HPDE6-E6E7 (cell line): ENCODE measurements around the gene FXYD3.
"Not testable (repeated sequence)": the region's sequence is repeated elsewhere in the genome, so short reads cannot be mapped to it uniquely, and the experiment has no call there.

Experiments used
- DNase-seq: peaks from one replicate; pipeline ENCODE4 v3.0.0; 2011; ENCODE audit warnings: missing footprints; ENCODE audit errors: extremely low spot score

FXYD3 gene

DNA sequence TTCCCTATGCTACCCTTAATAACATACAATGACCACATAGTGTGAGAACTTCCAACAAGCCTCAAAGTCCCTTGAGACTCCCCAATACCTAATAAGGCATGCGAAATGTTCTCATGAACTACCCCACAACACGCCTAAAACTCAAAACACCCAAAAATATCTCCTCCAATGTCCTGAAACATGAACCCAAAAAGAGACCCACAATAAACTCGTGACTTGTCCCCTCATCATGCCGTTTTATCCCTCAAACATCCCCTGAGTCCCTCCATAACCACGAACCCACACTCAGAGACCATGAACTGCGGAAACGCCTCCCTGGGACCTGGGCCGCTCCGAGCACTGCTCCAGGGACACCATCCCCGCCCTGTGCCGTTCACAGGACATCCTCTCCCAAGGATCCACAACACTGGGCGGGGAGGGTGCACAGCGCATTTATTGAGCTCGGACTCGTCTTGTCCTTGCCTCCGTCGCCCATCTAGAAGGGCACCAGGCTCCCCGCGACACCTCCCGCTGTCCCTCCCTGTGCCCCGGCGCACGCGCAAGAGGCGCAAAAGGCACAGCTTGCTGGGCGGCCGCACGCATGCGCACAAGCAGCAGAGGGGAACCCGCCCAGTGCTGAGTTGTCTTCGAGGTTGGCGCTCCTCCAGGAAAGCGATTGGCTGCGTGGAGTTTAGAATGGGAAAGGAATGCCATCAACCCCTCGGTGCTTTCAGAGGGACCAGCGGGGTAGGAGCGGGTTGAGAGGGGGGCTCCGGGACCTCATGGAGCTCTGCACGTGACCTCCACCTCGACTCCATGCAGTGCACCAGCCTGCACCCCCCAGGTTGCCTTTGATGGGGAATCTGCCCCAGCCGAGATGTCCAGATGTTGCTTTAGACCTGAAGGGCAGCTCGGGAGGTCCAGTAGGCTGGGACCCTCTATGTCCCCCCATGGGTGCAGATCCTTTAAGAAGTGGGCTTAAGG lies 8.8 kb downstream of the FXYD3 start:
- DNase-seq: peak; percentile 90

GRCh38 chr19:35125270-35125717 lies 9.7 kb downstream of the FXYD3 start:
- no peak for DNase-seq

DNA sequence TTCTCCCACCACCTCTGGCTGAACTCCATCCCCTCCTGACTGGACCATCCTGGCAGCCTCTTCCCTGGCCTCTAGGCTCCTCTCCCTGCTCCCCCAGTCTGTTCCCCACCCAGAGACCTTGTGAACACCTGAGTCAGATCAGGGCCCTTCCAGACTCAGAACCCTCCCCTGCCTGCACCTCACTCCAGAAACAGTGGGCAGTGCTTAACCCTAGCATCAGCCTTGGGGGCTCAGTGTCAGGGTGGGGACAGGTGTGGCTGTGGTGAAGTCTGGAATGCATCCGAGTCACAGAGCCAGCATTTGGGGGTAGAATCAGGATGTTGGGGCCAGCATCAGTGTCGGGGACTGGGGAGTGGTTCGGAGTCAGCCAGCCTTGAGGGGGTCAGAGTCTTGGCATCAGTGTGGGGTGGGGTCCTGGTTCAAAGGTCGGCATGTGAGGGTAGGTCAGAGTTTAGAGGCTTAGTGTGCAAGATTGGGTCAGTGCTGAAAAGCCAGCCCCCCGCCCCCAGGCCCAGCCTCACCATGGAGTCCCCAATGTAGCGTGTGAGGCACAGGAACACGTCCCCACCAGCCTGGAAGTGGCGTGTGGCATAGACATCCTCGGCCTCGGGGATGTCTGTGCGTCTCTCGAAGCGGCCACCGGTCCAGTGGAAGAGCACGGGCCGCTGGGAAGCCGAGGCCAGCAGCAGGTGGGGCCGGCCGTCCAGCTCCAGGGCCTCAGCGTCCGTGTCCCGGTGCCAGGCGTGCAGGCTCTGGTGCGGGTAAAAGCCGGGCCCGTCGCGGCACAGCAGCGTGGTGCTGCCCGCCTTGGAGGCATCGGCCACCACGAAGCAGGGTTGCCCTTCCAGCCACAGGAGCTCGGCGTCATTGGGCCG lies 10.4 kb downstream of the FXYD3 start:
- DNase-seq: no peak

GRCh38 chr19:35126624-35126959 lies 11.0 kb downstream of the FXYD3 start:
- DNase-seq: no peak

DNA sequence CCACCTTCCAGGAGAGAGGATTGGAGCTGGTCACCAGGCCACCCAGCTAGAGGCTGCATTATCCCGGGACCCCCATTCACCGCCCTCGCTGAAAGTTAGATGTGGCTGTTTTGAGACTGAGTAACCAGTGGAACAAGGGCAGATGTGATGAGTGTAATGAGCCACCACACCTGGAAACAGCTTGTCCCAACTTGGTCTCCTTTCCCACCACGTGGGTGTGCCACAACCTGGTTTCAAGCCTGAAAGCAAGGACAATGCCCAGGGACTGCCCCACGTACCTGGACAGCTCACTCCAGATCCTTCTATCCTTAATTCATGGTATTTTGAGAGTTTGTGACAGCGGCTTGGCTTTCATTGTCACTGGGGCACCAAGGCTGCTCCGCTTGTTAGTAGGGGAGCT lies 12.2 kb downstream of the FXYD3 start:
- no peak for DNase-seq

DNA sequence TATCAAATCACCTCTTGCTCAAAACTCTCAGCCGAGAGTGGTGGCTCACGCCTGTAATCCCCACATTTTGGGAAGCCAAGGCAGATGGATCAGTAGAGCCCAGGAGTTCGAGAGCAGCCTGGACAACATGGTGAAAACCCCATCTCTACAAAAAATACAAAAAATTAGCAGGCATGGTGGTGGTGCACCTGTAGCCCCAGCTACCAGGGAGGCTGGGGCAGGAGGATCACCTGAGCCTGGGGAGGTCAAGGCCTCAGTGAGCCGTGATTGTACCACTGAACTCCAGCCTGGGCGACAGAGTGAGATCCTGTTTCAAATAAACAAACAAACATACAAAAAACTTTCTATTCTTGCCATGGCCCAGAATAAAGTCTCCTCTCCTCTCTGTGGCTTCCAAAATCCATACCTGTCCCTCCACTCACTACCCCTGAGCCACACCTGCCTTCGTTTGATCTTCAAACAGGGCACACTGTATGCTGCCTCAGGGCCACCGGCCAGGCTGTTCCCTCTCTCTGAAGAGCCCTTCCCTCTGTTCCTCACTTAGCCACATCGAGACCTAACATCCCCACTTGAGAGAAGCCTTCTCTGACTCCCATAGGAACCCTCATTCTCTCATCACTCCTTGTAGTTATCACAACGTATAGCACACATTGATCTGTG lies 12.9 kb downstream of the FXYD3 start:
- DNase-seq: no peak

DNA sequence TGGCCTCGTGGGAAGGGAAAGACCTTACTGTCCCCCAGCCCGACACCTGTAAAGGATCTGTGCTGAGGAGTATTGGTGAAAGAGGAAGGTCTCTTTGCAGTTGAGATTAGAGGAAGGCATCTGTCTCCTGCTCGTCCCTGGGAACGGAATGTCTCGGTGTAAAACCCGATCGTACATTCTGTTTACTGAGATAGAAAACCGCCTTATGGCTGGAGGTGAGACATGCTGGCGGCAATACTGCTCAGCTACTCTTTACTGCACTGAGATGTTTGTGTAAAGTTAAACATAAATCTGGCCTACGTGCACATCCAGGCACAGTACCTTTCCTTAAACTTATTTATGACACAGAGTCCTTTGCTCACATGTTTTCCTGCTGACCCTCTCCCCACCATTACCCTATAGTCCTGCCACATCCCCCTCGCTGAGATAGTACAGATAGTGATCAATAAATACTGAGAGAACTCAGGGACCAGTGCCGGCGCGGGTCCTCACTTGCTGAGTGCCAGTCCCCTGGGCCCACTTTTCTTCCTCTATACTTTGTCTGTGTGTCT lies 14.2 kb downstream of the FXYD3 start:
- DNase-seq: not testable (repeated sequence)

DNA sequence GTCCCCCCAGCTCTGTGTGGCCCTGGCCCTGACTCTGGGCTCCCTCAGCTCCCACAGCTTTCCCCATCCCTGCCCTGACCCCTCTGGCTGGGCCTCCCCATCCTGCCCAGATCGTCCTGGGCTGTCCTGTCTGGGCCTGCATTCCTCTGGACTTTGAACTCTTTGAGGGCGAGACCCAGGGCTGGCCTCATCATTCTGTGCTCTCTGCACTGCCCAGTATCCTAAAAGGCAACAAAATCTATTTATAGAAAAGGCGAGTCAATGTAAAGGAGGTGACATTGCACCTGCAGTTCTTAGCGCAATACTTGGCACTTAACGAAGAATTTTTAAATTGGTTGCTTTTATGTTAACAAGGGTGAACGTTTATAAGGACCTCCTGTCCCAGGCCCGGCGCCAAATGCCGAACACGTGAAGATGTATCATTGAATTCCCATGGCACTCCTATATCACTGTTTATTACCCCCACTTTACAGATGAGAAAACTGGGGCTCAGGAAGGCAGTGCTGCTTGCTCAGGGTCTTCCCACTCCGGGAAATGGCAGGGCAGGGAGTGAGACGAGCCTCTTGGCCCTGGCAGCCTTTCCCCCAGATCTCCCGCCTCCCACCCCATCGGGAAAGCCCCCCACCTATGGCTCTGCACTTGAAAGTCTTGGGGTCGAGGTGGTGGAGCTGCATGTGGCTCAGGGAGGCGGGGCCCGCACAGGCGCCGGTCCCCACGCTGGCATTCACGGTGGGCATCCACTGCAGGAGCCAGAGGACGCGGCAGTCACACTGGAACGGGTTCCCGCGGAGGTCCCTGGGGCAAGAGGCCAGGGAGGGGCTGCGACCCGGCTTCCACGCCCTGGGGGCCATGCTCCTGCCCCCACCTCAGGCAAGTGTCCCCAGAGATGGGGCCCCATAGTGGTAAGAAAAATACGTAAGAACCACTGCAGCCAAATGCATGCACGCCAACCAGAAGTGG lies 15.4 kb downstream of the FXYD3 start:
- no peak for DNase-seq

DNA sequence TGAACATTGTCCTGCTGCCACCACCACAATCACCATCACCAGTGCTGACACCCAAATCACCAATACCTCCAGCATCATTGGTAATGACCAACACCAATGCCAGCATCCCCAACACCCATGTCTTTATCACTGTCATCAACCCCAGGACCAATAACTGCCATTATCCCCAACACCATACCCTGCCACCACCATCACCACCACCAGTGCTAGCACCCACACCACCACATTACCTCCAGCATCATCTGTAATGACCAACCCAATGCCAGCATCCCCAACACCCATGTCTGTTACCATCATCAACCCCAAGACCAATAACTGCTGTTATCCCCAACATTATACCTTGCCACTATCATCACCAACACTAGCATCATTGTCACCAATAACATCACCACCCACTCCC lies 16.6 kb downstream of the FXYD3 start:
- no peak for DNase-seq

DNA sequence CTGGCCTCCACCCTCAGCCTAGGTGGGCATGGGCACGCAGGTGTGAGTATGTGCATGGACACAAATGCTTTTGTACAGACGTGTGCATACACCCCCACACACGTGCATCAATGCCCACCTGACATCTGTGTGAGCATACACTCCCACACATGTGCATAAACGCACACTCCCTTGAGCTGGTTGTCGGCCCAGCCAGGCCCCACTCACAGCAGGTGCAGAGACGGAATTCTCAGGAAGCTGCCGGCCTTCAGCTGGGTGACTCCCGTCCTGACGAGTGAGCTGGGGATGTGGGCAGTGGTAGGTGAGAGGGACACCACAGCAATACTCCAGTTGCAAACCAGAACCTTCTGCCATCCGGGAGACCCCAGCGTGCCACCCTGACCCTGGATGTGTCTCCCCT lies 18.2 kb downstream of the FXYD3 start:
- DNase-seq: no peak

- no peak for DNase-seq
These were observed 19.1 kb downstream of the FXYD3 start, which contains the start of gene LGI4 for GRCh38 chr19:35134601-35135242. Gene LGI4, minus strand, starts transcription at chr19:35135059. Its CDS starts 379 bp downstream, at chr19:35134680.

- DNase-seq: peak; percentile 76
These were observed 19.8 kb downstream of the FXYD3 start for GRCh38 chr19:35135389-35135909.

- DNase-seq: no peak
These were observed 20.6 kb downstream of the FXYD3 start for GRCh38 chr19:35136231-35136630.

DNA sequence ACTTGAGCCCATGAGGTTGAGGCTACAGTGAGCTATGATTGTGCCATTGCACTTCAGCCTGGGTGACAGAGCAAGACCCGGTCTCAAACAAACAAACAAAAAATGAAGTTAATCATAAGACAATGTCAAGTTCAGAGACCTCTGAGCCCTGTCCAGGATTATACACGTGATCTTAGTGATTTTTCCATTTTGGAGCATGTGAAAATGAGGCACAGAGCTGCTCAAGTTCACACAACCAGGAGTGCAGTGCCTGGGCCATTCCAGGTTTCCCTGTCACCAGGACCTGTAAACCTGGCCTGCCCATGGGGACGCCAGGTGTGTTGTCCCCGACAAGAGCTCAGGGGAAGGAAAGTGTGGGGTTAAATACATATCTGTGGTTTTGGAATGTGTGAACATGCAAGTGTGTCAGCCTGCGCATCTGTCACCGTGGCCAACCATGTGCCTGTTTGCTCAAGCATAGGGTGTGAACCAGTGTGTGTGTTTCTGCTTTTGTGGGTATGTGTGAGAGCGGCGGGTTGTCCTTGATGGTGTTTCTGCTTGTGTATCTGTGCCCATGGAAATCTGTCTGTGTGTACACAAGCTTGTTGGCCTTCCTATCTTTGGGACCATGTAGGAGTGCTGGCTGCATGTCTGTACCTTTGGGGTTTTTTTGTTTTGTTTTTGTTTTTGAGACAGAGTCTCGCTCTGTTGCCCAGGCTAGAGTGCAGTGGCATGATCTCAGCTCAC lies 21.5 kb downstream of the FXYD3 start:
- no peak for DNase-seq

- no peak for DNase-seq
These were observed 22.8 kb downstream of the FXYD3 start, which contains the start of gene FXYD1 for GRCh38 chr19:35138305-35138892. Gene FXYD1, plus strand, starts transcription at chr19:35138824. Its CDS starts 1,256 bp downstream, at chr19:35140080.

DNA sequence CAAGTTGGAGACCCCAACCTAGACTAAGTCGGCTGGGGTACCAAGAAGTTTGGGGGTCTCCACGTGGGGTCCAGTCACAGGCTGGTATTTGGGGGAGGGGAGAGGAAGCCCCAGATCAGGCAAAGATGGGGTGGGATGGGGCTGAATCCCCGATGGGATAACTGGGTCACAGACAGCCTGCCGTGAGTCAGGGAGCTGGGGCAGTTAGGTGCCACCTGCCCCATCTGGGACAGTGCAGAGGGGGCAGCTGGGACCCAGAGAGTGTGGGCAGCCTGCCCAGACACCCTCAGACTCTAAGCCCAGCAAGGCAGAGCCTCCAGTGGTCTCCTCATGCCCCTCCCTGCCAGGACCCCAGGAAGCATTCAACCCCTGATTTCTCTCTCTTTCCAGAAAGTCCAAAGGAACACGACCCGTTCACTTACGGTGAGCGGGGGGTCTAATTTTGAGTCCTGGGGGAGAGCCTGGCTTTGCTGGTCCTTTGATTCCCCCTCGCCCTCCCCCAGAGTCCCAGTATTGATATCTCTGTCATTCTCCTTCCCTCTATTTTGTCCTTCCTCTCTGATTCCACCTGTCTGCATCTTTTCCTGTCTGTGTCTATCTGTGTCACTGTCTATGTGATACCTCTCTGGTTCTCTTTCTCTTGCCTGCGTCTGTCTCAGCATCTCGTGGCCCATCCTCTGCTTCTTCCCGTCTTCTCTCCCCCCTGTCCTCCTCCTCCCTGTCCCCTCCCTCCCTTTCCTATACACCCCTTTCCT lies 24.8 kb downstream of the FXYD3 start:
- no peak for DNase-seq

GRCh38 chr19:35140962-35141836 lies 25.6 kb downstream of the FXYD3 start:
- peak; percentile 94 for DNase-seq
